Endothelial cell (in vitro differentiated cells): Measurements from ENCODE around the gene TEKT3. TPM values are rescaled to one million over a fixed set of nuclear protein-coding genes. Genes with fewer than 3 reads are reported as not detected.

Source experiments
- DNase-seq: peaks from one replicate; pipeline ENCODE4 v3.0.0; 2021; ENCODE audit warnings: low spot score
- H3K27ac Mint-ChIP-seq: one replicate; pipeline ENCODE4 v1.8.0; 2021; ENCODE audit warnings: mixed read lengths, inconsistent platforms; ENCODE audit not compliant: unreplicated experiment
- H3K27me3 Mint-ChIP-seq: one replicate; pipeline ENCODE4 v1.8.0; 2021; ENCODE audit warnings: mild to moderate bottlenecking, moderate library complexity, mixed read lengths, inconsistent platforms; ENCODE audit not compliant: unreplicated experiment
- H3K36me3 Mint-ChIP-seq: one replicate; pipeline ENCODE4 v1.8.0; 2021; ENCODE audit warnings: mild to moderate bottlenecking, low read depth, mixed read lengths, inconsistent platforms; ENCODE audit not compliant: unreplicated experiment
- H3K4me1 Mint-ChIP-seq: one replicate; pipeline ENCODE4 v1.8.0; 2021; ENCODE audit warnings: mild to moderate bottlenecking, mixed read lengths, inconsistent platforms; ENCODE audit not compliant: unreplicated experiment
- H3K4me3 Mint-ChIP-seq: one replicate; pipeline ENCODE4 v1.8.0; 2021; ENCODE audit warnings: mild to moderate bottlenecking, mixed read lengths, inconsistent platforms; ENCODE audit not compliant: unreplicated experiment
- H3K9me3 Mint-ChIP-seq: one replicate; pipeline ENCODE4 v1.8.0; 2021; ENCODE audit warnings: mixed read lengths, inconsistent platforms; ENCODE audit not compliant: unreplicated experiment
- total RNA-seq: library from RNA; stranded (reverse); fragmentation: NEBNext Ultra II Directional; extraction: Animal tissue kit (Norgen Biotek cat#: 25700); gene quantifications from one replicate; pipeline ENCODE4 v1.2.1, GENCODE V29; 2021; ENCODE audit not compliant: unreplicated experiment
- TF ChIP-seq, protein P1 (sequence below): fragments of 200-600 bp; sonication (generic); IDR thresholded peaks from one replicate; pipeline ENCODE4 v1.5.0; 2021; ENCODE audit warnings: antibody characterized with exemption; ENCODE audit not compliant: unreplicated experiment

The TEKT3 gene
- total RNA-seq, 1 donor from 2014 or later, result 5.8 TPM

DNA sequence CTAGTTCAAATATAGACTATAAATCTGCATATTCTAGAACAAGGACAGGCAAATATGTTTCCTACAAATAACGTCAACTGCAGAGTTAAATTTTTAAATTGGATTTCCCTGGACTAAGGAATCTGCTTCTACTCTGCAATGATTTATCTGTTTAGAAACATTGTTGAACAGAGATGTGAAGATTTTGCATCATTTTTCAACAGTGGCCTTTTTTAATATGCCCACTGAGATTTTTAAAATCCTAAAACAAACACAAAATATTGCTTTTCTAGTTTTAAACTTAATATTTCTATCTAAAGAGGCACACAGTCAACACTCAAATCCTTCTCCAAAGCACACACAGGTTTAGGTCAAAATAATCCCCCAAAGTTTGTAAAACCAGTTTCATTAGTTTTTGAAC lies 52.5 kb downstream of the TEKT3 start:
- peaks cover 9% of the 10 kb centered on the region for H3K4me1 Mint-ChIP-seq
- H3K36me3 Mint-ChIP-seq, result peaks cover 3% of the 10 kb centered on the region
- no peak for DNase-seq
- H3K27me3 Mint-ChIP-seq, result no peaks in the 10 kb centered on the region
- TF ChIP-seq, protein P1, sequence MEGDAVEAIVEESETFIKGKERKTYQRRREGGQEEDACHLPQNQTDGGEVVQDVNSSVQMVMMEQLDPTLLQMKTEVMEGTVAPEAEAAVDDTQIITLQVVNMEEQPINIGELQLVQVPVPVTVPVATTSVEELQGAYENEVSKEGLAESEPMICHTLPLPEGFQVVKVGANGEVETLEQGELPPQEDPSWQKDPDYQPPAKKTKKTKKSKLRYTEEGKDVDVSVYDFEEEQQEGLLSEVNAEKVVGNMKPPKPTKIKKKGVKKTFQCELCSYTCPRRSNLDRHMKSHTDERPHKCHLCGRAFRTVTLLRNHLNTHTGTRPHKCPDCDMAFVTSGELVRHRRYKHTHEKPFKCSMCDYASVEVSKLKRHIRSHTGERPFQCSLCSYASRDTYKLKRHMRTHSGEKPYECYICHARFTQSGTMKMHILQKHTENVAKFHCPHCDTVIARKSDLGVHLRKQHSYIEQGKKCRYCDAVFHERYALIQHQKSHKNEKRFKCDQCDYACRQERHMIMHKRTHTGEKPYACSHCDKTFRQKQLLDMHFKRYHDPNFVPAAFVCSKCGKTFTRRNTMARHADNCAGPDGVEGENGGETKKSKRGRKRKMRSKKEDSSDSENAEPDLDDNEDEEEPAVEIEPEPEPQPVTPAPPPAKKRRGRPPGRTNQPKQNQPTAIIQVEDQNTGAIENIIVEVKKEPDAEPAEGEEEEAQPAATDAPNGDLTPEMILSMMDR, result no peak
- no peaks in the 10 kb centered on the region for H3K9me3 Mint-ChIP-seq
- H3K4me3 Mint-ChIP-seq, result no peak overlapping the region
- no peak overlapping the region for H3K27ac Mint-ChIP-seq

DNA sequence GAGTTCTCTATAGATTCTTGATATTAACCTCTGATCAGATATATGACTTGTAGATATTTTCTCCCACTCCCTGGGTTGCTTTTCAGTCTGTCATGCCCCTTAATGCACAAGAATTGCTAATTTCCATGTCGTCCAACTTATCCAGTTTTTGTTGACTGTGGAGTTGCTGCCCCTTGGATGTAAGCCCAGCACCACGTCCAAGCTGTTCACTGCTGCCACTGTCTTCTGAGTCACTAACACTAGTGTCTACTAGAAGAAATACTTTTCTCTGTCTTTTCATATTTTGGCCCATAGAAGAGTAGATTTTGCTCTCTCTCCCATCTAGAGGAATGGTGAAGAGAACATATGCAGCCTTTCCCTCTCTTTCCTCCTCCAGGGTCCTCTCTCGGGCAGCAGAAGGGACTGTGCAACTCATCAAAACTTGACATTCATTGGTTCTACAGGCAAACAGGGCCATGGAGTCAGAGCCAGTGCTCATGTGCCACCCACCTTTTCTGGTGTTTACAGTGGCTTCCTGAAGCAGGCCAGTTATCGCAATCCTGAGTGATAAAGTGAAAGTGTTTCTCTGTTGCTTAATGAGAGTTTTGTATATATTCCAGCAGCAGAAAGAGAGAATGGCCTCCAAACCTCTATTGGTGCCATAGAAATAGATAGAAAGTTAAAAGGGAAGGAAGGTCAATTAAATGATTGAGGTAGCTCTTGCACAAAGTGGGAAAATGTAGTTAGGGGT lies 53.7 kb downstream of the TEKT3 start:
- Mint-ChIP-seq H3K4me3 (no peak overlapping the region), H3K27me3 (no peaks in the 10 kb centered on the region), H3K36me3 (peaks cover 3% of the 10 kb centered on the region), H3K9me3 (no peaks in the 10 kb centered on the region), H3K27ac (no peak overlapping the region), H3K4me1 (peaks cover 9% of the 10 kb centered on the region)
- DNase-seq, result no peak
- TF ChIP-seq, protein P1, result no peak

DNA sequence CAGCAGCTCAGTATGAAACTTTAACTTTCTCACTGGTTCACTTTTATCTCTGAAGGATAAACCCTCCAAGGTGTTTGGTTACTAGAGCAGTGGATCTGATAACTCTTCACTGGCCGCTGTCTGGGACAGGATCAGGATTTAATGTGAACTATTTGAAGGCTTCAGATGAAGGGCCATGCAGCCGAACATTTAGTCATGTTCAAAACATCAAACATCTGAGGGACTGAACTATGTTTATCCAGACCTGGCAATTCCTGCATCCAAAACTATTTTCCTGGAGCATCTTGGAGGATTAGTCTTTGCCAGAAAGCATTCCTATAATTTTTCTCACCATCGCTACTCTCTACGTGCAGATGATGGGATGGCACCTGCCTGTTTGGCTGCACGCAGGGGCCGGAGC lies 55.9 kb downstream of the TEKT3 start:
- no peak for DNase-seq
- H3K27ac Mint-ChIP-seq, result no peak overlapping the region
- H3K4me3 Mint-ChIP-seq, result no peak overlapping the region
- H3K4me1 Mint-ChIP-seq, result peaks cover 4% of the 10 kb centered on the region
- H3K9me3 Mint-ChIP-seq, result no peaks in the 10 kb centered on the region
- TF ChIP-seq, protein P1, result no peak
- H3K36me3 Mint-ChIP-seq, result peaks cover 3% of the 10 kb centered on the region
- no peaks in the 10 kb centered on the region for H3K27me3 Mint-ChIP-seq

DNA sequence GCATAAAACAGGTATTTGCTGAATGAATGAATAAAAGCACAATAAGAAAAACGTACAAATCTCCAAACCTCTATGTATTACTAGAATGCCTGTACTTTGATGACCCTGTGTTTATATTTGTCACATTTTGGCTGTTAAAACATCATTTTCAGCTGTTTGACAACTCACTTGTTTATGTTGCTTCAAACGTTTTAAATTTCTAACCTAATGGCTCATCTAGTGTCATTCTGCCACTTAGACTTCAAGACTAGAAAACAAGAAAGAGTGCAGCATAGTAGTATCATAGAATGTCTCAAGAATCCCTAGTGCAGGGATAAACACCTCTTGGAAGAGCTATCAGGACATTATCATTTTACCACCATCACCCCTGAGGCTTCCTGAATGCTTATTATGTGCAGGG lies 56.9 kb downstream of the TEKT3 start:
- TF ChIP-seq, protein P1, result no peak
- Mint-ChIP-seq H3K4me1 (peaks cover 4% of the 10 kb centered on the region), H3K27ac (no peak overlapping the region), H3K36me3 (peaks cover 3% of the 10 kb centered on the region), H3K27me3 (no peaks in the 10 kb centered on the region), H3K9me3 (no peaks in the 10 kb centered on the region), H3K4me3 (no peak overlapping the region)
- DNase-seq, result no peak

DNA sequence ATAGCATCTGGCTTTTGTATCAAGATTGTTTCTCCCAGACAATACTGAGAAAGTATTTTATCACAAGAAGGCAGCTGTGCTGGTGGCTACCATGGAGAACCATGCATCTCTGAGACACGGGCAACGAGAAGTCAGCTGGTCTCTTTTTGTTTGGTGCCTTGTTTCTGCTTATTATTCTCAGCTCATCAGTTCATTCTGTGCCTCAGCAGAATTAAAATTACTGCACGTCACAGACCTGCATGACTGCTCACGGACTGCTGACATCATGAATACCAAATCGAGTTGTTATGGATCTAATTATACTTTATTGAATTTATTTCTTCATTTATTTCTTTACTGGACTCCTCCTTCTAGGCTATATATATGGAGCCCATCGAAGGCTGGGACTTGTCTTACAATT lies 57.3 kb downstream of the TEKT3 start:
- H3K27ac Mint-ChIP-seq, result no peak overlapping the region
- DNase-seq, result no peak
- peaks cover 3% of the 10 kb centered on the region for H3K36me3 Mint-ChIP-seq
- TF ChIP-seq, protein P1, result no peak
- H3K9me3 Mint-ChIP-seq, result no peaks in the 10 kb centered on the region
- peaks cover 4% of the 10 kb centered on the region for H3K4me1 Mint-ChIP-seq
- no peak overlapping the region for H3K4me3 Mint-ChIP-seq
- H3K27me3 Mint-ChIP-seq, result no peaks in the 10 kb centered on the region
